Fibroblast of lung (primary cell): ENCODE results near the gene CLSTN1. TPM values are rescaled to one million over a fixed set of nuclear protein-coding genes. Genes with fewer than 3 reads are reported as not detected.
A peak's percentile ranks its signal among the peaks of the same experiment; 100 is the strongest.

Experiments used
- DNase-seq, 2 donors: peaks; one replicate each; pipeline versions ENCODE4 v3.0.0 to v3.0.0-alpha.2; 2010; ENCODE audit warnings: low read depth in 2 of 2
- H2AFZ ChIP-seq: 2 replicates; pipeline ENCODE4 v1.5.1; 2012; ENCODE audit warnings: low read length, control low read depth, inconsistent platforms
- H3K27ac ChIP-seq: 2 replicates; pipeline ENCODE4 v1.5.1; 2011; ENCODE audit warnings: low read length, control low read depth; ENCODE audit not compliant: insufficient read depth
- H3K27me3 ChIP-seq: 2 replicates; pipeline ENCODE4 v1.5.1; 2011; ENCODE audit warnings: mild to moderate bottlenecking, low read length; ENCODE audit not compliant: control insufficient read depth, insufficient read depth
- H3K36me3 ChIP-seq: 2 replicates; pipeline ENCODE4 v1.5.1; 2011; ENCODE audit warnings: low read length; ENCODE audit not compliant: control insufficient read depth, insufficient read depth
- H3K4me1 ChIP-seq: 2 replicates; pipeline ENCODE4 v1.5.1; 2011; ENCODE audit warnings: low read length; ENCODE audit not compliant: control insufficient read depth, insufficient read depth; ENCODE audit errors: extremely low read depth
- H3K4me2 ChIP-seq: 2 replicates; pipeline ENCODE4 v1.5.1; 2011; ENCODE audit warnings: low read length, control low read depth; ENCODE audit not compliant: insufficient read depth; ENCODE audit errors: extremely low read depth
- H3K4me3 ChIP-seq, 4 experiments: fragments of 200-600 bp in 1 of 4; sonication (generic) in 1 of 4; replicated peaks in 1 of 4; 2 replicates each; pipeline ENCODE4 v1.5.1; 2011 to 2016; ENCODE audit warnings: low read length in 4 of 4, low read depth in 3 of 4, mild to moderate bottlenecking in 3 of 4, control low read depth in 2 of 4, inconsistent platforms in 1 of 4, mixed read lengths in 1 of 4; ENCODE audit not compliant: insufficient read depth in 1 of 4; ENCODE audit errors: control extremely low read depth in 1 of 4
- H3K79me2 ChIP-seq: 2 replicates; pipeline ENCODE4 v1.5.1; 2012; ENCODE audit warnings: mild to moderate bottlenecking, low read length, inconsistent platforms; ENCODE audit not compliant: control insufficient read depth, insufficient read depth
- H3K9ac ChIP-seq: 2 replicates; pipeline ENCODE4 v1.5.1; 2011; ENCODE audit warnings: mild to moderate bottlenecking, low read length, control low read depth; ENCODE audit not compliant: insufficient read depth
- H3K9me3 ChIP-seq: 2 replicates; pipeline ENCODE4 v1.5.1; 2012; ENCODE audit warnings: low read depth, low read length; ENCODE audit not compliant: control insufficient read depth, insufficient read depth
- H4K20me1 ChIP-seq: 2 replicates; pipeline ENCODE4 v1.5.1; 2011; ENCODE audit warnings: low read length; ENCODE audit not compliant: control insufficient read depth, insufficient read depth; ENCODE audit errors: extremely low read depth
- CTCF ChIP-seq, 2 donors: IDR thresholded peaks in 1 of 2; conservative IDR thresholded peaks in 1 of 2; 1 replicate in 1 of 2; 2 replicates in 1 of 2; pipeline ENCODE4 v1.5.1; 2011 to 2012; ENCODE audit warnings: low read length in 2 of 2, control low read depth in 1 of 2, inconsistent platforms in 1 of 2, low read depth in 1 of 2, mild to moderate bottlenecking in 1 of 2
- EZH2 ChIP-seq: IDR thresholded peaks from 2 replicates; pipeline ENCODE4 v1.5.1; 2012; ENCODE audit warnings: low read length, control low read depth, mild to moderate bottlenecking; ENCODE audit errors: missing control alignments
- polyA plus RNA-seq, 2 donors: library from polyadenylated mRNA; depleted of rRNA in 1 of 2; stranded (reverse) in 1 of 2; unstranded in 1 of 2; fragments of >200 nt; gene quantifications; 2 replicates each; pipeline ENCODE4 v1.2.1, GENCODE V29; 2011 to 2012; ENCODE audit warnings: missing spikeins in 1 of 2
- total RNA-seq: library from RNA; depleted of rRNA; stranded (reverse); fragments of >200 nt; gene quantifications from 2 replicates; pipeline ENCODE4 v1.2.1, GENCODE V29; 2014

The CLSTN1 gene
- total and polyA plus RNA-seq, 2 donors (not counting 1 experiment from before 2014, with no cell fraction given): 57.4 to 115 TPM

- H3K79me2 ChIP-seq: no peaks in the 10 kb centered on the region
- no peaks in the 10 kb centered on the region for H3K27me3 ChIP-seq
- H3K4me3 ChIP-seq: no peak overlapping the region
- peaks cover 4% of the 10 kb centered on the region for H3K4me1 ChIP-seq
- TF ChIP-seq EZH2: no peak
- no peak for TF ChIP-seq CTCF (conservative IDR thresholded peaks at IDR 0.05 in 1 of 2, IDR thresholded peaks at IDR 0.05 in 1 of 2; ENCODE audit: low read depth in 1 of 2, low read length in 2 of 2)
- H3K36me3 ChIP-seq: no peaks in the 10 kb centered on the region
- H3K9ac ChIP-seq: no peak overlapping the region
- H3K4me2 ChIP-seq: peak overlapping the region; percentile 44
- no peak overlapping the region for H2AFZ ChIP-seq
- H3K9me3 ChIP-seq: no peaks in the 10 kb centered on the region
- H4K20me1 ChIP-seq: no peaks in the 10 kb centered on the region
- peak overlapping the region; percentile 56 for H3K27ac ChIP-seq
- peak; percentile 50 to 93 for DNase-seq
These were observed 123.4 kb downstream of the CLSTN1 start for GRCh38 chr1:9700340-9700739.

DNA sequence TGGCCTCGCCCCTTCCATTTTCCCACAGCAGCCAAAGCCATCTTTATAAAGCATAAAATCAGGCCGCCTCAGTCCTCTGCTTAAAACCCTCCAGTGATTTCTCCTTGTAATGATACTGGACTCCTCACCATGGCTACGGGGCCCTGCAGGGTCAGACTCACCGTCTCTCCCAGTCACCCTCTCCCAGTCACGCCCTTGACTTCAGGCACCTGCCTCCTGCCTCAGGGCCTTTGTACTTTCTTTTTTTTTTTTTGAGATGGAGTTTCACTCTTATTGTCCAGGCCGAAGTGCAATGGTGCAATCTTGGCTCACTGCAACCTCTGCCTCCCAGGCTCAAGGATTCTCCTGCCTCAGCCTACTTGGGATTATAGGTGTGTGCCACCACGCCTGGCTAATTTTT, 124.4 kb downstream of the CLSTN1 start:
- Histone ChIP-seq H3K27ac (no peak overlapping the region), H3K27me3 (no peaks in the 10 kb centered on the region)
- DNase-seq: no peak

DNA sequence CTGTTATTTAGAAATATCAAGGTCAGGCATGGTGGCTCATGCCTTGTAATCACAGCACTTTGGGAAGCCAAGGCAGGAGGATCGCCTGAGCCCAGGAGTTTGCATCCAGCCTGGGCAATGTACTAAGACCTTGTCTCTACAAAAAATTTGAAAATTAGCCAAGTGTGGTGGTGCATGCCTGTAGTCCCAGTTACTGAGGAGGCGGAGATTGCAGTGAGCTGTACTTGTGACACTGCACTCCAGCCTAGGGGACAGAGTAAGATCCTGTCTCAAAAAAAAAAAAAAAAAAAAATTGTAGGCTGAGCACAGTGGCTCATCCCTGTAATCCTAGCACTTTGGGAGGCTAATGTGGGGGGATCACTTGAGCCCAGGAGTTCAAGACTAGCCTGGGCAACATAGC, 127.0 kb downstream of the CLSTN1 start:
- DNase-seq: no peak
- Histone ChIP-seq H3K4me1 (peaks cover 4% of the 10 kb centered on the region), H3K4me3 (no peak overlapping the region), H4K20me1 (no peaks in the 10 kb centered on the region), H3K27me3 (no peaks in the 10 kb centered on the region), H3K9me3 (no peaks in the 10 kb centered on the region), H3K4me2 (no peak overlapping the region), H3K27ac (no peak overlapping the region), H2AFZ (no peak overlapping the region), H3K36me3 (no peaks in the 10 kb centered on the region), H3K9ac (no peak overlapping the region), H3K79me2 (no peaks in the 10 kb centered on the region)
- TF ChIP-seq EZH2 (no peak), CTCF (conservative IDR thresholded peaks at IDR 0.05 in 1 of 2, IDR thresholded peaks at IDR 0.05 in 1 of 2; ENCODE audit: low read depth in 1 of 2, low read length in 2 of 2) (no peak)

More for the DNA sequence above, 124.4 kb downstream of the CLSTN1 start:
- Histone ChIP-seq H2AFZ (no peak overlapping the region), H3K9ac (no peak overlapping the region), H4K20me1 (no peaks in the 10 kb centered on the region), H3K4me2 (no peak overlapping the region), H3K4me1 (peaks cover 4% of the 10 kb centered on the region), H3K36me3 (no peaks in the 10 kb centered on the region), H3K4me3 (no peak overlapping the region), H3K9me3 (no peaks in the 10 kb centered on the region), H3K79me2 (no peaks in the 10 kb centered on the region)
- no peak for TF ChIP-seq CTCF (conservative IDR thresholded peaks at IDR 0.05 in 1 of 2, IDR thresholded peaks at IDR 0.05 in 1 of 2; ENCODE audit: low read depth in 1 of 2, low read length in 2 of 2)
- no peak for TF ChIP-seq EZH2
